Calu3 (cell line): ENCODE data around the gene GALNT15. TPM values are rescaled to one million over a fixed set of nuclear protein-coding genes. Genes with fewer than 3 reads are reported as not detected.

ENCODE experiments used
- BruUV-seq: library from RNA; stranded (reverse); fragments of 400-500 nt; replicated peaks from 2 replicates; lab custom pipeline; 2021; lab: Mats Ljungman, UMichigan
- CTCF ChIA-PET: fragments of 300-600 bp; sonication (Branson Sonifier 250); formaldehyde crosslinking; loops from one replicate; lab custom pipeline; 2022; ENCODE audit warnings: antibody characterized with exemption; lab: Charles Lee
- DNase-seq: peaks from one replicate; pipeline ENCODE4 v3.0.0; 2022
- H3K27ac Mint-ChIP-seq: one replicate; pipeline ENCODE4 v1.8.0; 2022; ENCODE audit warnings: mixed read lengths; ENCODE audit not compliant: unreplicated experiment
- H3K27me3 Mint-ChIP-seq: one replicate; pipeline ENCODE4 v1.8.0; 2022; ENCODE audit warnings: mixed read lengths; ENCODE audit not compliant: unreplicated experiment
- H3K36me3 Mint-ChIP-seq: one replicate; pipeline ENCODE4 v1.8.0; 2022; ENCODE audit warnings: mild to moderate bottlenecking, moderate library complexity, mixed read lengths; ENCODE audit not compliant: insufficient read depth, unreplicated experiment
- H3K4me1 Mint-ChIP-seq: one replicate; pipeline ENCODE4 v1.8.0; 2022; ENCODE audit warnings: mild to moderate bottlenecking, low read depth, mixed read lengths; ENCODE audit not compliant: unreplicated experiment
- H3K4me3 Mint-ChIP-seq: one replicate; pipeline ENCODE4 v1.8.0; 2022; ENCODE audit warnings: mild to moderate bottlenecking, low read depth, moderate library complexity, mixed read lengths; ENCODE audit not compliant: unreplicated experiment
- H3K9me3 Mint-ChIP-seq: one replicate; pipeline ENCODE4 v1.8.0; 2022; ENCODE audit warnings: low read depth, mixed read lengths; ENCODE audit not compliant: unreplicated experiment
- CTCF ChIP-seq: fragments of 200-600 bp; IDR thresholded peaks from one replicate; pipeline ENCODE4 v1.8.0; 2022; ENCODE audit warnings: antibody characterized with exemption; ENCODE audit not compliant: unreplicated experiment
- intact Hi-C: fragments of 100-400 bp; cut with micrococcal nuclease; formaldehyde crosslinking; loops from one replicate; pipeline ENCODE4 v1.10.0; 2022; ENCODE audit not compliant: unreplicated experiment
- total RNA-seq: library from RNA; stranded (reverse); gene quantifications from 2 replicates; pipeline ENCODE4 v1.2.3, GENCODE V29; 2022

GALNT15 gene
- total RNA-seq, 1 experiment from 2014 or later: not detected

GRCh38 chr3:16173283-16174025 is 1.0 kb upstream of the GALNT15 start:
- no peaks in the 10 kb centered on the region for H3K36me3 Mint-ChIP-seq
- TF ChIP-seq CTCF: no peak
- no peak overlapping the region for H3K27ac Mint-ChIP-seq
- H3K4me1 Mint-ChIP-seq: no peaks in the 10 kb centered on the region
- CTCF ChIA-PET: interaction anchor here (0.7 to 1.2 kb wide), 2 partner anchors 71 to 114 kb away, joined by 3 read pairs; no protein-coding TSS in a partner anchor
- H3K4me3 Mint-ChIP-seq: no peak overlapping the region
- peaks cover 54% of the 10 kb centered on the region for H3K27me3 Mint-ChIP-seq
- DNase-seq: no peak
- BruUV-seq: no TSS peak
- intact Hi-C loops: no loop called here
- H3K9me3 Mint-ChIP-seq: no peaks in the 10 kb centered on the region

DNA sequence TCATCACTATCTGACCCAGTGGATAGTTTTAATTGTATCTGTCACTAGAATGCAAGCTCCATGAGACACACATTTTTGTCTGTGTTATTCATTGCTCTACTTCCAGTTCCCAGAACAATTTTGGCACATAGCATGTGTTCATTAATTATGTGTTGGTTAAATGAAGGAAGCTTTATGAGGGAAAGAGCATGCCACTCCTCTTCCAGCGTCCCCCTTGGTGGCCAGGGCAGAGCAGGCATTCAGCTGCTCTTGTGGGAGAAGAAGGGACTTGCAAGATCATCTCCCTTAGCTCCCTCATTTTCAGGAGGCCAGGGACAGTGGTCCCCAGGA is 489 bp upstream of the GALNT15 start:
- DNase-seq: no peak
- no peak overlapping the region for H3K27ac Mint-ChIP-seq
- H3K4me1 Mint-ChIP-seq: no peaks in the 10 kb centered on the region
- H3K4me3 Mint-ChIP-seq: no peak overlapping the region
- no peaks in the 10 kb centered on the region for H3K9me3 Mint-ChIP-seq
- no peaks in the 10 kb centered on the region for H3K36me3 Mint-ChIP-seq
- intact Hi-C loops: no loop called here
- H3K27me3 Mint-ChIP-seq: peaks cover 54% of the 10 kb centered on the region
- CTCF ChIA-PET: interaction anchor here (0.7 to 1.2 kb wide), 2 partner anchors 70 to 114 kb away, joined by 3 read pairs; no protein-coding TSS in a partner anchor
- TF ChIP-seq CTCF: no peak
- no TSS peak for BruUV-seq

GRCh38 chr3:16174976-16175901 is 759 bp downstream of the GALNT15 start:
- H3K4me3 Mint-ChIP-seq: no peak overlapping the region
- H3K36me3 Mint-ChIP-seq: no peaks in the 10 kb centered on the region
- DNase-seq: no peak
- intact Hi-C loops: no loop called here
- peaks cover 54% of the 10 kb centered on the region for H3K27me3 Mint-ChIP-seq
- no peak overlapping the region for H3K27ac Mint-ChIP-seq
- CTCF ChIA-PET: interaction anchor here (0.6 to 1.2 kb wide), 2 partner anchors 115 to 123 kb away, joined by 3 read pairs; no protein-coding TSS in a partner anchor
- H3K9me3 Mint-ChIP-seq: no peaks in the 10 kb centered on the region
- no peak for TF ChIP-seq CTCF
- H3K4me1 Mint-ChIP-seq: no peaks in the 10 kb centered on the region
- BruUV-seq: no TSS peak

DNA sequence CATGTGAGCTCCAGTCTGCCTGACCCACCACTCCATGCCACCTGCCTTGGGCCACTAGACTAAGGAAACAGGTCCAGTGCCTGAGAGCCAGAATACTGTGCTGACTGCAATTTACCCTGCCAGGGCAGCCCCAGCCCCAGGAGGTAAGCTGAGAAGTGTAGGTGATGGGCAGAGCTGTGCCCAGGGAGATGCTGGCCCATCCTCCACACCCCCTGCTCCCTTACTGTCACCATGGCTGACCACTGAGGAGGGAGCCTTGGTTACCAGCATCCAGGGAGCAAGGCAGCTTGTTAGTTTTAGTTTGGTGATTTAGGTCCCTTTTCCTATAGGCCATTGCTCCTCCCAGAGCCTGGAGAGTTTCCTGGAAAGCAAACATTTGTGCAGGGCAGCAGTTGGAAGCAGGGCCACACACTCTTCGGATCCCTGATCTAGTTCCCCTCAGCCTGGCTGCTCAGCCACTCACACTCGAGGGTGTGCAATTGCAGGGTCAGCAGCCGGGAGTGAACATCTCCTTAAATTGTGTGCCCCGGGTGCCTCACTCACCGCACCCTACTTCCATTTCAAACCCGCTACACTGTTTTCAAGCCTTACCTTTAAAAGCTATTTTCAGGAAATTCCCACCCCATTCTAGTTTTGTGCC is 2.0 kb downstream of the GALNT15 start:
- H3K36me3 Mint-ChIP-seq: no peaks in the 10 kb centered on the region
- CTCF ChIA-PET: interaction anchor here (0.7 kb wide), 1 partner anchor 127 kb away, joined by 3 read pairs; no protein-coding TSS in a partner anchor
- H3K4me3 Mint-ChIP-seq: no peak overlapping the region
- H3K4me1 Mint-ChIP-seq: no peaks in the 10 kb centered on the region
- H3K27ac Mint-ChIP-seq: no peak overlapping the region
- H3K27me3 Mint-ChIP-seq: peaks cover 50% of the 10 kb centered on the region
- BruUV-seq: no TSS peak
- no peak for DNase-seq
- no peak for TF ChIP-seq CTCF
- intact Hi-C loops: no loop called here
- no peaks in the 10 kb centered on the region for H3K9me3 Mint-ChIP-seq
